ENCODE measurements around the gene ASTN2. TPM values are rescaled to one million over a fixed set of nuclear protein-coding genes. Genes with fewer than 3 reads are reported as not detected.

The ASTN2 gene
- total and polyA plus RNA-seq, 2 experiments from 2014 or later, result 5.8 to 7.5 TPM

- Histone ChIP-seq H3K4me1 (ENCODE audit: insufficient read depth) (no peaks in the 10 kb centered on the region), H3K36me3 (ENCODE audit: low read depth) (no peaks in the 10 kb centered on the region), H3K9ac (no peak overlapping the region), H2AFZ (no peak overlapping the region), H4K20me1 (ENCODE audit: insufficient read depth) (no peaks in the 10 kb centered on the region), H3K9me2 (ENCODE audit: insufficient read depth) (no peaks in the 10 kb centered on the region), H3K4me2 (ENCODE audit: unreplicated experiment) (no peak overlapping the region), H3K27ac (no peak overlapping the region), H3K4me3 (no peak overlapping the region), H3K79me2 (ENCODE audit: insufficient read depth) (no peaks in the 10 kb centered on the region), H3K27me3 (replicated peaks; ENCODE audit: insufficient read depth) (no peaks in the 10 kb centered on the region), H3F3A (ENCODE audit: insufficient read depth) (no peaks in the 10 kb centered on the region), H3K9me3 (ENCODE audit: low read depth) (no peaks in the 10 kb centered on the region)
- in situ Hi-C loops (cut with MboI), result no loop called here
- no peak for DNase-seq
- 0 to 11% methylated on average over 1 of the region's 1 CpG for WGBS, 2 experiments (ENCODE audit: low coverage in 1 of 2, low lambda C conversion rate in 2 of 2, missing lambda C conversion rate in 2 of 2)
- TF ChIP-seq EZH2phosphoT487 (IDR thresholded peaks at IDR 0.05; ENCODE audit: insufficient read depth, low read depth) (no peak), EZH2 (IDR thresholded peaks at IDR 0.05; ENCODE audit: insufficient read depth, poor library complexity, severe bottlenecking) (no peak)
These were observed 539.3 kb downstream of the ASTN2 start for GRCh38 chr9:116875576-116875975.

- Histone ChIP-seq H3K4me2 (ENCODE audit: unreplicated experiment) (no peak overlapping the region), H3K27ac (no peak overlapping the region), H3F3A (ENCODE audit: insufficient read depth) (no peaks in the 10 kb centered on the region), H3K9me2 (ENCODE audit: insufficient read depth) (no peaks in the 10 kb centered on the region), H3K36me3 (ENCODE audit: low read depth) (no peaks in the 10 kb centered on the region), H3K27me3 (replicated peaks; ENCODE audit: insufficient read depth) (no peaks in the 10 kb centered on the region), H2AFZ (no peak overlapping the region), H3K9ac (no peak overlapping the region), H4K20me1 (ENCODE audit: insufficient read depth) (no peaks in the 10 kb centered on the region), H3K4me3 (no peak overlapping the region), H3K79me2 (ENCODE audit: insufficient read depth) (no peaks in the 10 kb centered on the region), H3K4me1 (ENCODE audit: insufficient read depth) (no peaks in the 10 kb centered on the region), H3K9me3 (ENCODE audit: low read depth) (no peaks in the 10 kb centered on the region)
- no peak for TF ChIP-seq EZH2 (IDR thresholded peaks at IDR 0.05; ENCODE audit: insufficient read depth, poor library complexity, severe bottlenecking)
- no peak for TF ChIP-seq EZH2phosphoT487 (IDR thresholded peaks at IDR 0.05; ENCODE audit: insufficient read depth, low read depth)
- no peak for DNase-seq
- in situ Hi-C loops (cut with MboI), result no loop called here
- WGBS, 2 experiments (ENCODE audit: low coverage in 1 of 2, low lambda C conversion rate in 2 of 2, missing lambda C conversion rate in 2 of 2), result 7 to 10% methylated on average over 6 of the region's 6 CpGs
These were observed 540.6 kb downstream of the ASTN2 start for GRCh38 chr9:116873937-116874914.

GRCh38 chr9:116873491-116873890, 541.4 kb downstream of the ASTN2 start:
- no peak for DNase-seq
- Histone ChIP-seq H3K9me3 (ENCODE audit: low read depth) (no peaks in the 10 kb centered on the region), H3K4me3 (no peak overlapping the region), H3K9me2 (ENCODE audit: insufficient read depth) (no peaks in the 10 kb centered on the region), H3K79me2 (ENCODE audit: insufficient read depth) (no peaks in the 10 kb centered on the region), H3F3A (ENCODE audit: insufficient read depth) (no peaks in the 10 kb centered on the region), H3K9ac (no peak overlapping the region), H3K36me3 (ENCODE audit: low read depth) (no peaks in the 10 kb centered on the region), H4K20me1 (ENCODE audit: insufficient read depth) (no peaks in the 10 kb centered on the region), H3K27me3 (replicated peaks; ENCODE audit: insufficient read depth) (no peaks in the 10 kb centered on the region), H3K4me2 (ENCODE audit: unreplicated experiment) (no peak overlapping the region), H3K27ac (no peak overlapping the region), H2AFZ (no peak overlapping the region), H3K4me1 (ENCODE audit: insufficient read depth) (no peaks in the 10 kb centered on the region)
- no peak for TF ChIP-seq EZH2phosphoT487 (IDR thresholded peaks at IDR 0.05; ENCODE audit: insufficient read depth, low read depth)
- in situ Hi-C loops (cut with MboI), result no loop called here
- 16 to 17% methylated on average over 2 of the region's 2 CpGs for WGBS, 2 experiments (ENCODE audit: low coverage in 1 of 2, low lambda C conversion rate in 2 of 2, missing lambda C conversion rate in 2 of 2)

GRCh38 chr9:116870566-116870965, 544.3 kb downstream of the ASTN2 start:
- in situ Hi-C loops (cut with MboI), result no loop called here

More at GRCh38 chr9:116870566-116870965, 544.3 kb downstream of the ASTN2 start:
- 0 to 2% methylated on average over 3 of the region's 3 CpGs for WGBS, 2 experiments (ENCODE audit: low coverage in 1 of 2, low lambda C conversion rate in 2 of 2, missing lambda C conversion rate in 2 of 2)
- Histone ChIP-seq H3F3A (ENCODE audit: insufficient read depth) (no peaks in the 10 kb centered on the region), H3K27ac (no peak overlapping the region), H3K27me3 (replicated peaks; ENCODE audit: insufficient read depth) (no peaks in the 10 kb centered on the region), H3K4me1 (ENCODE audit: insufficient read depth) (no peaks in the 10 kb centered on the region), H3K79me2 (ENCODE audit: insufficient read depth) (no peaks in the 10 kb centered on the region), H3K4me2 (ENCODE audit: unreplicated experiment) (no peak overlapping the region), H3K4me3 (no peak overlapping the region), H3K9ac (no peak overlapping the region), H3K9me3 (ENCODE audit: low read depth) (no peaks in the 10 kb centered on the region), H3K9me2 (ENCODE audit: insufficient read depth) (no peaks in the 10 kb centered on the region), H3K36me3 (ENCODE audit: low read depth) (no peaks in the 10 kb centered on the region), H2AFZ (no peak overlapping the region), H4K20me1 (ENCODE audit: insufficient read depth) (no peaks in the 10 kb centered on the region)
- TF ChIP-seq EZH2phosphoT487 (IDR thresholded peaks at IDR 0.05; ENCODE audit: insufficient read depth, low read depth) (no peak), EZH2 (IDR thresholded peaks at IDR 0.05; ENCODE audit: insufficient read depth, poor library complexity, severe bottlenecking) (no peak)
- no peak for DNase-seq

Data from GM23248 (cell line).